ENCODE data around the gene NSD2.
"Not testable (repeated sequence)": the region's sequence is repeated elsewhere in the genome, so short reads cannot be mapped to it uniquely, and the experiment has no call there.

Gene NSD2

GRCh38 chr4:1902243-1902642 is 31.1 kb downstream of the NSD2 start:
- Histone ChIP-seq H3K27me3 (ENCODE audit: low read depth) (no peaks in the 10 kb centered on the region), H3K36me3 (replicated peaks) (peaks cover 75% of the 10 kb centered on the region), H3K4me1 (no peaks in the 10 kb centered on the region; the same call in 1 of the 2 replicates), H3K9me3 (no peaks in the 10 kb centered on the region), H3K4me3 (no peak overlapping the region)
- DNase-seq (ENCODE audit: low spot score in 2 of 2) = no peak
- in situ Hi-C loops (cut with MboI; ENCODE audit: low sequenced_read_pairs) = loop anchor here (10.0 kb wide), 1 partner anchor 157 kb away; no protein-coding TSS in a partner anchor

- Histone ChIP-seq H3K4me3 (no peak overlapping the region), H3K4me1 (no peaks in the 10 kb centered on the region; the same call in 1 of the 2 replicates), H3K9me3 (no peaks in the 10 kb centered on the region), H3K27me3 (ENCODE audit: low read depth) (no peaks in the 10 kb centered on the region), H3K36me3 (replicated peaks) (peaks cover 80% of the 10 kb centered on the region)
- in situ Hi-C loops (cut with MboI; ENCODE audit: low sequenced_read_pairs) = loop anchor here (10.0 kb wide), 1 partner anchor 158 kb away; no protein-coding TSS in a partner anchor
- no peak for DNase-seq (ENCODE audit: low spot score in 2 of 2)
These were observed 31.8 kb downstream of the NSD2 start for GRCh38 chr4:1903035-1903434.

- Histone ChIP-seq H3K27me3 (ENCODE audit: low read depth) (no peaks in the 10 kb centered on the region), H3K9me3 (no peaks in the 10 kb centered on the region), H3K36me3 (replicated peaks) (peaks cover 83% of the 10 kb centered on the region), H3K4me3 (no peak overlapping the region), H3K4me1 (no peaks in the 10 kb centered on the region; the same call in 1 of the 2 replicates)
- no peak for DNase-seq (ENCODE audit: low spot score in 2 of 2)
- in situ Hi-C loops (cut with MboI; ENCODE audit: low sequenced_read_pairs) = loop anchor here (10.0 kb wide), 1 partner anchor 159 kb away; no protein-coding TSS in a partner anchor
These were observed 32.8 kb downstream of the NSD2 start for GRCh38 chr4:1904042-1904441.

DNA sequence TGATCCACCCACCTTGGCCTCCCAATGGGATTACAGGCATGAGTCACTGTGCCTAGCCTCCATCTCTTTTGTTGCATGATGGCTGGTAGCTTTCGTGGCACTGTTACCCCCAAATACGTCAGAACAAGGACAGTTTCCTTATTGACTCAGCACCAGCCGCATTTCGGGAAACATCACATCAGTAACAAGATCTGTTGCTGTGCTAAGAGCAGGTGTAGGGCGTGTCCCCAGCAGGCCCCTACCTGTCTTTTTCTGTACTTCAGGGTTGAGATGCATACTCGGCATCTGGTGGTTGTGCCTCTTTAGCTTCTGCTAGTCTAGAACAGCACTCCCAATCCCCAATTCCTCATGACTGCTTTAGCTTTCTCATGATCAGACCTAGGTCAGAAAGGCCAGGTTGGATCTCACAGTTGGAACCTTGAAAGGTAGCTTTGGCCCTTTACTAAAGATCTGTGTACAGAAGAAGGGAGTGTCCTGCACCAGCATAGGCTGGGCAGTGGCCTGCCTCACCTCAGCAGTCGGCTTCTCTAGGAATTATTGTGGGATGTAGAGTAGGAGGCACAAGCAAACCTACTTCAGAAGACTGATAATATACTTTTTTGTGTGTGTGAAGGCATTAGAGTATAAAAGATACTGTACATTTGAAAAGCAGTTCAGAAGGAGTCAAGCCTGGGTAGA is 36.8 kb downstream of the NSD2 start:
- no peaks in the 10 kb centered on the region for H3K27me3 ChIP-seq (ENCODE audit: low read depth)
- DNase-seq (ENCODE audit: low spot score in 2 of 2) = no peak
- no peak overlapping the region for H3K4me3 ChIP-seq
- in situ Hi-C loops (cut with MboI; ENCODE audit: low sequenced_read_pairs) = loop anchor here (10.0 kb wide), 1 partner anchor 163 kb away; no protein-coding TSS in a partner anchor
- H3K9me3 ChIP-seq = no peaks in the 10 kb centered on the region
- peaks cover 63% of the 10 kb centered on the region for H3K36me3 ChIP-seq (replicated peaks)
- no peaks in the 10 kb centered on the region for H3K4me1 ChIP-seq

DNA sequence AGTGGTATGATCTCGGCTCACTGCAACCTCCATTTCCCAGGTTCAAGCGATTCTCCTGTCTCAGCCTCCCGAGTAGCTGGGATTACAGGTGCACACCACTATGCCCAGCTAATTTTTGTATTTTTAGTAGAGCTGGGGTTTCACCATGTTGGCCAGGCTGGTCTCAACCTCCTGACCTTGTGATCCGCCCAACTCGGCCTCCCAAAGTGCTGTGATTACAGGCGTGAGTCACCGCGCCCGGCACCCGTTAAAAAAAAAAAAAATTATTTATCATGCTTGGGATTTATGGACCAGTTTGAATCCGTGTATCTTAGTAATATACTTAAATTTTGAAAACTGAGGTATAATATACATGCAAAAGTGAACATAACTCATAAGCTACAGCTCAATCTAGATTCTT is 38.5 kb downstream of the NSD2 start:
- H3K27me3 ChIP-seq (ENCODE audit: low read depth); DNase-seq (ENCODE audit: low spot score in 2 of 2); H3K4me3 ChIP-seq; H3K4me1 ChIP-seq; H3K9me3 ChIP-seq: not testable (repeated sequence)
- H3K36me3 ChIP-seq (replicated peaks) = peaks cover 63% of the 10 kb centered on the region
- in situ Hi-C loops (cut with MboI; ENCODE audit: low sequenced_read_pairs) = loop anchor here (10.0 kb wide), 1 partner anchor 165 kb away; no protein-coding TSS in a partner anchor

GRCh38 chr4:1910643-1911042 is 39.5 kb downstream of the NSD2 start:
- Histone ChIP-seq H3K4me3 (no peak overlapping the region), H3K9me3 (no peaks in the 10 kb centered on the region), H3K36me3 (replicated peaks) (peaks cover 59% of the 10 kb centered on the region), H3K4me1 (no peaks in the 10 kb centered on the region), H3K27me3 (ENCODE audit: low read depth) (no peaks in the 10 kb centered on the region)
- in situ Hi-C loops (cut with MboI; ENCODE audit: low sequenced_read_pairs) = no loop called here
- DNase-seq (ENCODE audit: low spot score in 2 of 2) = peak; percentile 58 to 72

DNA sequence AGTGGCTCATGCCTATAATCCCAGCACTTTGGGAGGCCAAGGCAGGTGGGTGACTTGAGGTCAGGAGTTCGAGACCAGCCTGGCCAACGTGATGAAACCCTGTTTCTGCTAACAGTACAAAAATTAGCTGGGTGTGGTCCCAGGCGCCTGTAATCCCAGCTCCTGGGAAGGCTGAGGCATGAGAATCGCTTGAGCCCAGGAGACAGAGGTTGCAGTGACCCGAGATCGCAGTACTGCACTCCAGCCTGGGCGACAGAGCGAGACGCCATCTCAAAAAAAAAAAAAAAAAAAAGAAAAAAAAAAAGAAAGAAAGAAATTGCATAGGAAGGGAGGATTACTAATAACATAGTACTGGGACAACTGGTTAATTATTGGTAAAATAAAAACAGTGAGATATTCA is 40.1 kb downstream of the NSD2 start:
- H3K9me3 ChIP-seq; H3K27me3 ChIP-seq (ENCODE audit: low read depth); H3K4me1 ChIP-seq; DNase-seq (ENCODE audit: low spot score in 2 of 2); H3K4me3 ChIP-seq; in situ Hi-C loops (cut with MboI; ENCODE audit: low sequenced_read_pairs): not testable (repeated sequence)
- peaks cover 59% of the 10 kb centered on the region for H3K36me3 ChIP-seq (replicated peaks)

- H3K4me1 ChIP-seq = no peaks in the 10 kb centered on the region
- in situ Hi-C loops (cut with MboI; ENCODE audit: low sequenced_read_pairs) = no loop called here
- H3K27me3 ChIP-seq (ENCODE audit: low read depth) = no peaks in the 10 kb centered on the region
- no peak overlapping the region for H3K4me3 ChIP-seq
- H3K9me3 ChIP-seq = no peaks in the 10 kb centered on the region
- H3K36me3 ChIP-seq (replicated peaks) = peaks cover 64% of the 10 kb centered on the region
- DNase-seq (ENCODE audit: low spot score in 2 of 2) = no peak
These were observed 51.6 kb downstream of the NSD2 start for GRCh38 chr4:1922821-1923220.

DNA sequence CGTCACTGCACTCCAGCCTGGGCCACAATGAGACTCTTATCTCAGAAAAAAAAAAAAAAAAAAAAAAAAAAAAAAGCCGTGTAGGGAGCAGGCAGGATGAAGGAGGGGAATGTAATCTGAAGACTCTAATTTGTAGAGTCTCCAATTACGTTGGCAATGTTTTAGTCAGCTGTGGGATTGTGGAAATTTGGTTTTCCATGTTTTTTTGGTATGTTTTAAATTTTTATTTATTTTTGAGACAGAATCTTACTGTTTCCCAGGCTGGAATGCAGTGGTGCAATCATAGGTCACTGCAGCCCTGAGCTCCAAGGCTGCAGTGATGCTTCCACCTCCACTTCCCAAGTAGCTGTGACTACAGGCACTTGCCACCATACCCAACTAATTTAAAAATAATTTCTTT is 56.5 kb downstream of the NSD2 start:
- in situ Hi-C loops (cut with MboI; ENCODE audit: low sequenced_read_pairs) = no loop called here
- no peak for DNase-seq (ENCODE audit: low spot score in 2 of 2)
- H3K9me3 ChIP-seq = no peaks in the 10 kb centered on the region
- peaks cover 73% of the 10 kb centered on the region for H3K36me3 ChIP-seq (replicated peaks)
- H3K4me1 ChIP-seq = no peaks in the 10 kb centered on the region
- H3K4me3 ChIP-seq = no peak overlapping the region
- H3K27me3 ChIP-seq (ENCODE audit: low read depth) = no peaks in the 10 kb centered on the region

DNA sequence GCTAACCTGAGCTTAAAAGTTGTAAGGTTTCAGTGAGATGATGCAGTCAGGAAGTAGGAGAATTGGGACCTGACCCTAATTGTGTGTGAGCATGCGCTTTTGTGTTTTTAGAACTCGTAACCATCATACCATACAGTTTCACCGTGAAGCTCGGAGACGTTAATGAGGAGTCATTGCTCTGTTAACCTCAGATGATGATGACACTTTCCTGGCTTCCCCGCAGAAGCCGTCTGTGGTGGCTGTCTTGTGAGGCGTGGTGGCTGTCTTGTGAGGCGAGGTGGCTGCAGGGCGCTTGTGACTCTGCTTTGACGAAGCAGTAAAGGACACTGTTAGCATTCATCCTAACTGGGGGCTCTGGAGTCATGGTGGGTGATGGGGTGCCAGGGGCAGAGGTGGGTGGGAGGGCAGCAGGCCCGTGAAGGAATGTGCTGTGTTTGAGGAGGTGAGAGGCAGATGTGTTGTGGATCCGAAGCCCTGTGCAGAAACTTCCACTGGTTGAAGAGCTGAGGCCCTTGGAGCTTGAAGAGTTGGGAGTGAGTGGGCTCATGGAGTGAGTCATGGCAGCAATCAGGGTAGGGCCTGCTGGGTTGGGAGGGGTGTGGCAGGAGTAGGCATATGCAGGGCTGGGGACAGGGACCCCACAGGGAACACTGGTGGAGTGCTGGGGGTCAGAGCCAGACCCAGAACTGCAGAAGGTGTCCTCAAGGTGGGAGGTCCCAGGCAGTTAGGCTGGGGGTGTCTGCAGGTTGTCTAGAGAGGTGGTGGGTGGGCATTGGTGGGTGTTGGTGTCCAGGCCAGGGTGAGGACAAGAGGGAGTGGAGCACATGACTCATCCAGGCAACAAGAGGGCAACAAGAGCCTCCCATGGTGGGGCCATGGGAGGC is 57.4 kb downstream of the NSD2 start:
- peaks cover 70% of the 10 kb centered on the region for H3K36me3 ChIP-seq (replicated peaks)

GRCh38 chr4:1932736-1933135 is 61.5 kb downstream of the NSD2 start:
- in situ Hi-C loops (cut with MboI; ENCODE audit: low sequenced_read_pairs) = no loop called here
- Histone ChIP-seq H3K4me3 (no peak overlapping the region), H3K36me3 (replicated peaks) (peaks cover 79% of the 10 kb centered on the region), H3K27me3 (ENCODE audit: low read depth) (no peaks in the 10 kb centered on the region), H3K9me3 (no peaks in the 10 kb centered on the region), H3K4me1 (no peaks in the 10 kb centered on the region)
- no peak for DNase-seq (ENCODE audit: low spot score in 2 of 2)

More for the DNA sequence above, 57.4 kb downstream of the NSD2 start:
- DNase-seq (ENCODE audit: low spot score in 2 of 2) = no peak
- Histone ChIP-seq H3K4me1 (no peaks in the 10 kb centered on the region), H3K9me3 (no peaks in the 10 kb centered on the region), H3K27me3 (ENCODE audit: low read depth) (no peaks in the 10 kb centered on the region), H3K4me3 (no peak overlapping the region)
- in situ Hi-C loops (cut with MboI; ENCODE audit: low sequenced_read_pairs) = no loop called here

GRCh38 chr4:1933700-1934099 is 62.5 kb downstream of the NSD2 start:
- Histone ChIP-seq H3K4me3 (no peak overlapping the region), H3K27me3 (ENCODE audit: low read depth) (no peaks in the 10 kb centered on the region), H3K36me3 (replicated peaks) (peaks cover 77% of the 10 kb centered on the region), H3K4me1 (no peaks in the 10 kb centered on the region), H3K9me3 (no peaks in the 10 kb centered on the region)
- DNase-seq (ENCODE audit: low spot score in 2 of 2) = no peak
- in situ Hi-C loops (cut with MboI; ENCODE audit: low sequenced_read_pairs) = no loop called here

GRCh38 chr4:1937550-1937949 is 66.4 kb downstream of the NSD2 start:
- in situ Hi-C loops (cut with MboI; ENCODE audit: low sequenced_read_pairs) = no loop called here
- Histone ChIP-seq H3K9me3 (no peaks in the 10 kb centered on the region), H3K4me3 (no peak overlapping the region), H3K4me1 (no peaks in the 10 kb centered on the region; the same call in 1 of the 2 replicates), H3K36me3 (replicated peaks) (peaks cover 78% of the 10 kb centered on the region), H3K27me3 (ENCODE audit: low read depth) (no peaks in the 10 kb centered on the region)
- DNase-seq (ENCODE audit: low spot score in 2 of 2) = no peak

- H3K36me3 ChIP-seq (replicated peaks) = peaks cover 78% of the 10 kb centered on the region
- H3K4me1 ChIP-seq = no peaks in the 10 kb centered on the region; the same call in 1 of the 2 replicates
- DNase-seq (ENCODE audit: low spot score in 2 of 2) = no peak
- H3K9me3 ChIP-seq = no peaks in the 10 kb centered on the region
- in situ Hi-C loops (cut with MboI; ENCODE audit: low sequenced_read_pairs) = no loop called here
- no peaks in the 10 kb centered on the region for H3K27me3 ChIP-seq (ENCODE audit: low read depth)
- no peak overlapping the region for H3K4me3 ChIP-seq
These were observed 66.8 kb downstream of the NSD2 start for GRCh38 chr4:1938027-1938426.
